K562 (cell line): Measurements from ENCODE around the gene PDE6G. TPM values are rescaled to one million over a fixed set of nuclear protein-coding genes. Genes with fewer than 3 reads are reported as not detected.

Experiments
- ATAC-seq: fragments of 200-7000 bp; cut with Tn5 transposase; 3 replicates; pipeline ENCODE4 v1.9.1; 2020; ENCODE audit warnings: moderate library complexity
- BruUV-seq: library from RNA; stranded (reverse); fragments of 400-500 nt; replicated peaks from 2 replicates; lab custom pipeline; 2021; lab: Mats Ljungman, UMichigan
- CTCF ChIA-PET: fragments of 300-600 bp; formaldehyde crosslinking; extraction: SDS; loops from one replicate; lab custom pipeline; 2021; ENCODE audit warnings: low intra/inter-chr PET ratio; lab: Yijun Ruan, JAX
- POLR2A ChIA-PET: fragments of 300-600, 350-650 bp; sonication (Branson Sonifier 250); formaldehyde crosslinking; extraction: SDS; loops from one replicate; lab custom pipeline; 2021; ENCODE audit warnings: antibody characterized with exemption, inconsistent platforms; lab: Yijun Ruan, JAX
- DNase-seq, 4 experiments: peaks; one replicate each; pipeline versions ENCODE4 v3.0.0 to v3.0.0-alpha.2; 2011 to 2018; ENCODE audit warnings: low spot score in 3 of 4, mixed read lengths in 3 of 4; ENCODE audit errors: extremely low read depth in 1 of 4
- FAIRE-seq: peaks from 2 replicates; lab custom pipeline; 2011; peaks lifted over from hg19 to GRCh38; lab: Jason Lieb, UNC
- H2AFZ ChIP-seq: 2 replicates; pipeline ENCODE4 v1.6.0; 2011; ENCODE audit warnings: low read depth, low read length, control low read depth, inconsistent platforms
- H3K27ac ChIP-seq: fragments of 200-600 bp; 3 replicates; pipeline ENCODE4 v1.8.0; 2011; ENCODE audit warnings: low read depth, mild to moderate bottlenecking, control low read depth, inconsistent platforms, low read length, moderate library complexity, mixed read lengths; ENCODE audit errors: extremely low read depth
- H3K27me3 ChIP-seq, 2 experiments: fragments of 300-600 bp in 1 of 2; 2 replicates in 1 of 2; 3 replicates in 1 of 2; pipeline versions ENCODE4 v1.6.0 to v1.8.0; 2011; ENCODE audit warnings: inconsistent platforms in 2 of 2, low read length in 2 of 2, mild to moderate bottlenecking in 1 of 2, mixed read lengths in 1 of 2, moderate library complexity in 1 of 2; ENCODE audit not compliant: control insufficient read depth in 2 of 2, insufficient read depth in 2 of 2
- H3K36me3 ChIP-seq: fragments of 300-600 bp; 3 replicates; pipeline ENCODE4 v1.8.0; 2011; ENCODE audit warnings: mild to moderate bottlenecking, low read length, inconsistent platforms; ENCODE audit not compliant: control insufficient read depth, insufficient read depth
- H3K4me1 ChIP-seq, 2 experiments: fragments of 200-600 bp in 1 of 2; replicated peaks in 1 of 2; 2 replicates in 1 of 2; 3 replicates in 1 of 2; pipeline versions ENCODE4 v1.5.1 to v1.8.0; 2011; ENCODE audit warnings: inconsistent platforms in 2 of 2, low read length in 2 of 2, mild to moderate bottlenecking in 1 of 2, mixed read lengths in 1 of 2, moderate library complexity in 1 of 2; ENCODE audit not compliant: control insufficient read depth in 2 of 2, insufficient read depth in 2 of 2
- H3K4me2 ChIP-seq: 2 replicates; pipeline ENCODE4 v1.6.1; 2011; ENCODE audit warnings: low read length, control low read depth, inconsistent platforms, mixed read lengths; ENCODE audit not compliant: insufficient read depth
- H3K4me3 ChIP-seq: fragments of 200-600 bp; sonication (generic), shearing (Covaris generic); 2 replicates; pipeline ENCODE4 v1.5.1; 2016; ENCODE audit warnings: control low read depth, inconsistent platforms
- H3K79me2 ChIP-seq: fragments of 200-600 bp; 3 replicates; pipeline ENCODE4 v1.8.0; 2011; ENCODE audit warnings: low read length, inconsistent platforms; ENCODE audit not compliant: control insufficient read depth, insufficient read depth
- H3K9ac ChIP-seq, 2 experiments: 2 replicates each; pipeline versions ENCODE4 v1.6.0 to v1.6.1; 2011; ENCODE audit warnings: low read depth in 2 of 2, low read length in 2 of 2, control low read depth in 1 of 2, inconsistent platforms in 1 of 2, mild to moderate bottlenecking in 1 of 2, mixed read lengths in 1 of 2; ENCODE audit not compliant: insufficient read depth in 1 of 2
- H3K9me1 ChIP-seq: one replicate; pipeline ENCODE4 v1.6.0; 2011; ENCODE audit warnings: inconsistent platforms, mild to moderate bottlenecking, low read length, moderate library complexity; ENCODE audit not compliant: control insufficient read depth, insufficient read depth
- H3K9me3 ChIP-seq: replicated peaks from 2 replicates; pipeline ENCODE4 v1.5.1; 2011; ENCODE audit warnings: low read depth, low read length, inconsistent platforms; ENCODE audit not compliant: control insufficient read depth, insufficient read depth
- H4K20me1 ChIP-seq: replicated peaks from 2 replicates; pipeline ENCODE4 v1.6.1; 2011; ENCODE audit warnings: low read length, inconsistent platforms, mixed read lengths; ENCODE audit not compliant: control insufficient read depth, insufficient read depth
- POLR2G ChIP-seq: fragments of 200-400 bp; formaldehyde crosslinking; IDR thresholded peaks from 2 replicates; pipeline ENCODE4 v1.6.1; 2017; ENCODE audit warnings: low read depth, mild to moderate bottlenecking, antibody characterized with exemption, low read length, moderate library complexity
- WGBS: fragments of 100-300 bp; shearing (Covaris generic); methylation state at CpG from one replicate; pipeline ENCODE4 v1.1.6; 2016; ENCODE audit warnings: low coverage, mixed read lengths; ENCODE audit not compliant: insufficient coverage; ENCODE audit errors: missing lambda C conversion rate; 5-methylcytosine and 5-hydroxymethylcytosine counted together
- in situ Hi-C: fragments of 300-500 bp; cut with MboI; formaldehyde crosslinking; loops from 4 replicates; pipeline ENCODE4 v1.15.0; 2018; ENCODE audit warnings: inconsistent platforms, mixed read lengths
- intact Hi-C: fragments of 100-400 bp; cut with micrococcal nuclease; formaldehyde crosslinking; loops from 2 replicates; pipeline ENCODE4 v1.14.2; 2022
- polyA plus RNA-seq, 8 experiments: library from polyadenylated mRNA; depleted of rRNA in 4 of 8; stranded (reverse) in 5 of 8; unstranded in 3 of 8; fragments of >200 nt; fragmentation: Nextera tagmentation in 2 of 8; fragmentation: Illumina TruSeq in 1 of 8; extraction: Ambion mirVana in 2 of 8; extraction: Trizol in 1 of 8; gene quantifications; 2 replicates each; pipeline versions ENCODE4 v1.2.1 to v1.2.3, GENCODE V29; 2011 to 2014; ENCODE audit warnings: inconsistent platforms in 1 of 8, missing spikeins in 1 of 8
- total RNA-seq, 7 experiments: library from RNA; depleted of rRNA in 6 of 7; stranded (reverse); fragments of >200 nt in 6 of 7; fragmentation: Illumina TruSeq in 2 of 7; extraction: Trizol in 2 of 7; gene quantifications; 2 replicates each; pipeline versions ENCODE4 v1.2.1 to v1.2.3, GENCODE V29; 2011 to 2021; ENCODE audit warnings: low replicate concordance in 1 of 7
- TF ChIP-seq, protein P1 (sequence below): fragments of 200-800 bp; sonication (Bioruptor generic); IDR thresholded peaks from 2 replicates; pipeline ENCODE4 v1.6.1; 2017; ENCODE audit warnings: missing genetic modification characterization, missing compliant biosample characterization

The PDE6G gene
- total and polyA plus RNA-seq, 9 of the 15 experiments (the other 6 are each of a cell fraction or from before 2014, with no cell fraction given): 0.14 to 0.59 TPM; not detected in 7

DNA sequence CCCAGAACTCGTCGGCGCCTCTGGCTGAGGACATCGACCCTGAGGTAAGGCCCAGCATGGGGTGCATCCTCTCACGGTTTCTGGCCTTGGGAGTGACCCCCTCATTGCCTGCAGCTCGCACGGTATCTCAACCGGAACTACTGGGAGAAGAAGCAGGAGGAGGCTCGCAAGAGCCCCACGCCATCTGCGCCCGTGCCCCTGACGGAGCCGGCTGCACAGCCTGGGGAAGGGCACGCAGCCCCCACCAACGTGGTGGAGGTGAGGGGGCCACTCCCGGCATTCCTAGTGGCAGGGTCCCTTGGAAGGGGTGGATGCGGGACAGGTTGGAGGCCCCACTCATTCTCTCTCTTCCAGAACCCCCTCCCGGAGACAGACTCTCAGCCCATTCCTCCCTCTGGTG is 38.5 kb upstream of the PDE6G start:
- peaks cover 98% of the 10 kb centered on the region for H3K36me3 ChIP-seq
- H3K9me1 ChIP-seq: peaks cover 3% of the 10 kb centered on the region
- no TSS peak for BruUV-seq
- WGBS: 82% methylated on average over 7 of the region's 19 CpGs
- TF ChIP-seq, protein P1, sequence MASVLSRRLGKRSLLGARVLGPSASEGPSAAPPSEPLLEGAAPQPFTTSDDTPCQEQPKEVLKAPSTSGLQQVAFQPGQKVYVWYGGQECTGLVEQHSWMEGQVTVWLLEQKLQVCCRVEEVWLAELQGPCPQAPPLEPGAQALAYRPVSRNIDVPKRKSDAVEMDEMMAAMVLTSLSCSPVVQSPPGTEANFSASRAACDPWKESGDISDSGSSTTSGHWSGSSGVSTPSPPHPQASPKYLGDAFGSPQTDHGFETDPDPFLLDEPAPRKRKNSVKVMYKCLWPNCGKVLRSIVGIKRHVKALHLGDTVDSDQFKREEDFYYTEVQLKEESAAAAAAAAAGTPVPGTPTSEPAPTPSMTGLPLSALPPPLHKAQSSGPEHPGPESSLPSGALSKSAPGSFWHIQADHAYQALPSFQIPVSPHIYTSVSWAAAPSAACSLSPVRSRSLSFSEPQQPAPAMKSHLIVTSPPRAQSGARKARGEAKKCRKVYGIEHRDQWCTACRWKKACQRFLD: no peak
- TF ChIP-seq POLR2G: peak; percentile 52; the same call in 1 of the 2 replicates
- FAIRE-seq: no peak
- ATAC-seq: no peak
- H3K27me3 ChIP-seq: no peaks in the 10 kb centered on the region
- peaks cover 4% of the 10 kb centered on the region for H3K79me2 ChIP-seq
- CTCF ChIA-PET: no interaction called here
- H2AFZ ChIP-seq: no peak overlapping the region
- no peak overlapping the region for H3K4me3 ChIP-seq
- H3K4me1 ChIP-seq: peaks cover 0 to 44% of the 10 kb centered on the region in 2 experiments; a peak in 2 of 5 replicates
- H3K9me3 ChIP-seq: no peaks in the 10 kb centered on the region
- no peak overlapping the region for H3K27ac ChIP-seq
- 0 out of 2 replicates have a peak, but pooled peaks cover 5% of the 10 kb centered on the region for H4K20me1 ChIP-seq
- no peak overlapping the region for H3K9ac ChIP-seq
- in situ Hi-C loops: no loop called here
- intact Hi-C loops: no loop called here
- DNase-seq: no peak
- no peak overlapping the region for H3K4me2 ChIP-seq
- POLR2A ChIA-PET: interaction anchor here (0.5 to 2.4 kb wide), 3 partner anchors 10 to 192 kb away, joined by 3 to 24 read pairs (median 3); partner anchors contain the start of genes ARL16 and HGS
